ENCODE data around the gene USH1C.

USH1C gene

GRCh38 chr11:17462940-17463339 is 81.3 kb downstream of the USH1C start:
- DNase-seq: no peak

GRCh38 chr11:17460406-17460805 is 83.8 kb downstream of the USH1C start:
- no peak for DNase-seq

GRCh38 chr11:17459236-17459896 is 84.8 kb downstream of the USH1C start:
- no peak for DNase-seq

- DNase-seq: no peak
Observed at GRCh38 chr11:17458268-17458667, 85.9 kb downstream of the USH1C start.

- DNase-seq: no peak
Observed at GRCh38 chr11:17457396-17458173, 86.6 kb downstream of the USH1C start.

- no peak for DNase-seq
Observed at GRCh38 chr11:17452668-17453067, 91.5 kb downstream of the USH1C start.

GRCh38 chr11:17449158-17449557 is 95.1 kb downstream of the USH1C start:
- DNase-seq: no peak

GRCh38 chr11:17446482-17446881 is 97.7 kb downstream of the USH1C start:
- no peak for DNase-seq

- DNase-seq: no peak
Observed at GRCh38 chr11:17445240-17445795, 98.9 kb downstream of the USH1C start.

- no peak for DNase-seq
Observed at GRCh38 chr11:17443926-17444690, 100.1 kb downstream of the USH1C start.
